OCI-LY3 (cell line): ENCODE measurements around the gene EIF4ENIF1.

Experiments
- H2AFZ ChIP-seq: fragments of 200-600, 300-600 bp; shearing (Covaris generic); 2 replicates; pipeline ENCODE4 v1.6.0; 2014; ENCODE audit warnings: antibody characterized with exemption, low read depth, low read length
- H3K27ac ChIP-seq: fragments of 200-600, 300-600 bp; sonication (generic); 2 replicates; pipeline ENCODE4 v1.5.1; 2014; ENCODE audit warnings: mild to moderate bottlenecking, low read length, moderate library complexity, mixed read lengths
- H3K27me3 ChIP-seq: fragments of 200-600, 300-600 bp; sonication (generic); 2 replicates; pipeline ENCODE4 v1.6.1; 2014; ENCODE audit warnings: low read depth, low read length, mixed read lengths
- H3K36me3 ChIP-seq: fragments of 200-600, 300-600 bp; sonication (generic); replicated peaks from 2 replicates; pipeline ENCODE3; 2014; ENCODE audit warnings: low read depth, low read length, mixed read lengths
- H3K4me1 ChIP-seq: fragments of 300-600, 200-600 bp; sonication (generic); 2 replicates; pipeline ENCODE4 v1.6.1; 2014; ENCODE audit warnings: low read length, mixed read lengths
- H3K4me2 ChIP-seq: fragments of 200-600, 300-600 bp; sonication (generic); 2 replicates; pipeline ENCODE4 v1.6.1; 2014; ENCODE audit warnings: low read length, mixed read lengths
- H3K4me3 ChIP-seq: fragments of 300-600, 200-600 bp; sonication (generic); 2 replicates; pipeline ENCODE4 v1.5.1; 2014; ENCODE audit warnings: antibody characterized with exemption, mild to moderate bottlenecking, low read length, moderate library complexity
- H3K79me2 ChIP-seq: fragments of 300-600, 200-600 bp; shearing (Covaris generic); 2 replicates; pipeline ENCODE4 v1.6.1; 2014; ENCODE audit warnings: mild to moderate bottlenecking, low read length, mixed read lengths
- H3K9ac ChIP-seq: fragments of 300-600, 200-600 bp; shearing (Covaris generic); 2 replicates; pipeline ENCODE4 v1.6.0; 2014; ENCODE audit warnings: mild to moderate bottlenecking, low read length, moderate library complexity
- H3K9me3 ChIP-seq: fragments of 200-600, 300-600 bp; shearing (Covaris generic); 2 replicates; pipeline ENCODE4 v1.6.1; 2014; ENCODE audit warnings: low read length, mixed read lengths; ENCODE audit not compliant: insufficient read depth
- H4K20me1 ChIP-seq: fragments of 200-600, 300-600 bp; sonication (generic); 2 replicates; pipeline ENCODE4 v1.6.1; 2016; ENCODE audit warnings: low read length, mixed read lengths; ENCODE audit not compliant: insufficient read depth
- CTCF ChIP-seq: fragments of 200-600, 300-600 bp; sonication (generic); IDR thresholded peaks from 2 replicates; pipeline ENCODE4 v1.5.1; 2014; ENCODE audit warnings: antibody characterized with exemption, low read length, low read depth
- EZH2phosphoT487 ChIP-seq: fragments of 200-600 bp; shearing (Covaris generic); IDR thresholded peaks from 2 replicates; pipeline ENCODE4 v1.6.1; 2018; ENCODE audit warnings: antibody characterized with exemption, mixed run types, low read depth

The EIF4ENIF1 gene

GRCh38 chr22:31465307-31465706 lies 24.3 kb downstream of the EIF4ENIF1 start:
- Histone ChIP-seq H3K9ac (no peak overlapping the region), H3K27ac (no peak overlapping the region), H4K20me1 (peaks cover 16% of the 10 kb centered on the region), H3K27me3 (no peaks in the 10 kb centered on the region), H3K4me1 (no peaks in the 10 kb centered on the region), H3K4me3 (no peak overlapping the region), H2AFZ (no peak overlapping the region), H3K9me3 (no peaks in the 10 kb centered on the region), H3K4me2 (no peak overlapping the region), H3K36me3 (peaks cover 61% of the 10 kb centered on the region), H3K79me2 (peaks cover 34% of the 10 kb centered on the region)
- TF ChIP-seq EZH2phosphoT487 (no peak), CTCF (no peak)

GRCh38 chr22:31461699-31462098 lies 27.9 kb downstream of the EIF4ENIF1 start:
- Histone ChIP-seq H3K27ac (no peak overlapping the region), H3K4me2 (no peak overlapping the region), H2AFZ (no peak overlapping the region), H4K20me1 (peaks cover 6% of the 10 kb centered on the region; the same call in 1 of the 2 replicates), H3K27me3 (no peaks in the 10 kb centered on the region), H3K4me3 (no peak overlapping the region), H3K36me3 (peaks cover 69% of the 10 kb centered on the region), H3K4me1 (no peaks in the 10 kb centered on the region), H3K79me2 (peaks cover 21% of the 10 kb centered on the region), H3K9me3 (no peaks in the 10 kb centered on the region), H3K9ac (no peak overlapping the region)
- TF ChIP-seq CTCF (no peak), EZH2phosphoT487 (no peak)

GRCh38 chr22:31451709-31452571 lies 37.7 kb downstream of the EIF4ENIF1 start:
- Histone ChIP-seq H3K79me2 (no peaks in the 10 kb centered on the region), H3K27me3 (no peaks in the 10 kb centered on the region)

GRCh38 chr22:31449506-31449905 lies 40.1 kb downstream of the EIF4ENIF1 start:
- Histone ChIP-seq H3K27ac (no peak overlapping the region), H3K36me3 (peaks cover 68% of the 10 kb centered on the region), H2AFZ (no peak overlapping the region), H3K27me3 (no peaks in the 10 kb centered on the region), H3K4me3 (no peak overlapping the region), H3K9ac (no peak overlapping the region), H3K79me2 (no peaks in the 10 kb centered on the region), H3K9me3 (no peaks in the 10 kb centered on the region), H3K4me2 (no peak overlapping the region), H4K20me1 (no peaks in the 10 kb centered on the region), H3K4me1 (no peaks in the 10 kb centered on the region; the same call in 1 of the 2 replicates)
- TF ChIP-seq EZH2phosphoT487 (no peak), CTCF (no peak)

More at GRCh38 chr22:31451709-31452571, 37.7 kb downstream of the EIF4ENIF1 start:
- TF ChIP-seq CTCF (peak; percentile 72), EZH2phosphoT487 (no peak)
- Histone ChIP-seq H3K4me2 (no peak overlapping the region), H3K36me3 (peaks cover 60% of the 10 kb centered on the region), H2AFZ (no peak overlapping the region), H3K4me3 (no peak overlapping the region), H4K20me1 (no peaks in the 10 kb centered on the region), H3K27ac (no peak overlapping the region), H3K4me1 (no peaks in the 10 kb centered on the region), H3K9me3 (no peaks in the 10 kb centered on the region), H3K9ac (no peak overlapping the region)
